OCI-LY3 (cell line): ENCODE measurements around the gene UIMC1.
"Not testable (repeated sequence)": the region's sequence is repeated elsewhere in the genome, so short reads cannot be mapped to it uniquely, and the experiment has no call there.

ENCODE experiments used
- H2AFZ ChIP-seq: fragments of 200-600, 300-600 bp; shearing (Covaris generic); 2 replicates; pipeline ENCODE4 v1.6.0; 2014; ENCODE audit warnings: antibody characterized with exemption, low read depth, low read length
- H3K27ac ChIP-seq: fragments of 200-600, 300-600 bp; sonication (generic); 2 replicates; pipeline ENCODE4 v1.5.1; 2014; ENCODE audit warnings: mild to moderate bottlenecking, low read length, moderate library complexity, mixed read lengths
- H3K27me3 ChIP-seq: fragments of 200-600, 300-600 bp; sonication (generic); 2 replicates; pipeline ENCODE4 v1.6.1; 2014; ENCODE audit warnings: low read depth, low read length, mixed read lengths
- H3K36me3 ChIP-seq: fragments of 200-600, 300-600 bp; sonication (generic); replicated peaks from 2 replicates; pipeline ENCODE3; 2014; ENCODE audit warnings: low read depth, low read length, mixed read lengths
- H3K4me1 ChIP-seq: fragments of 300-600, 200-600 bp; sonication (generic); 2 replicates; pipeline ENCODE4 v1.6.1; 2014; ENCODE audit warnings: low read length, mixed read lengths
- H3K4me2 ChIP-seq: fragments of 200-600, 300-600 bp; sonication (generic); 2 replicates; pipeline ENCODE4 v1.6.1; 2014; ENCODE audit warnings: low read length, mixed read lengths
- H3K4me3 ChIP-seq: fragments of 300-600, 200-600 bp; sonication (generic); 2 replicates; pipeline ENCODE4 v1.5.1; 2014; ENCODE audit warnings: antibody characterized with exemption, mild to moderate bottlenecking, low read length, moderate library complexity
- H3K79me2 ChIP-seq: fragments of 300-600, 200-600 bp; shearing (Covaris generic); 2 replicates; pipeline ENCODE4 v1.6.1; 2014; ENCODE audit warnings: mild to moderate bottlenecking, low read length, mixed read lengths
- H3K9ac ChIP-seq: fragments of 300-600, 200-600 bp; shearing (Covaris generic); 2 replicates; pipeline ENCODE4 v1.6.0; 2014; ENCODE audit warnings: mild to moderate bottlenecking, low read length, moderate library complexity
- H3K9me3 ChIP-seq: fragments of 200-600, 300-600 bp; shearing (Covaris generic); 2 replicates; pipeline ENCODE4 v1.6.1; 2014; ENCODE audit warnings: low read length, mixed read lengths; ENCODE audit not compliant: insufficient read depth
- H4K20me1 ChIP-seq: fragments of 200-600, 300-600 bp; sonication (generic); 2 replicates; pipeline ENCODE4 v1.6.1; 2016; ENCODE audit warnings: low read length, mixed read lengths; ENCODE audit not compliant: insufficient read depth
- EZH2phosphoT487 ChIP-seq: fragments of 200-600 bp; shearing (Covaris generic); IDR thresholded peaks from 2 replicates; pipeline ENCODE4 v1.6.1; 2018; ENCODE audit warnings: antibody characterized with exemption, mixed run types, low read depth
- TF ChIP-seq, protein P1 (sequence below): fragments of 200-600, 300-600 bp; sonication (generic); IDR thresholded peaks from 2 replicates; pipeline ENCODE4 v1.5.1; 2014; ENCODE audit warnings: antibody characterized with exemption, low read length, low read depth

Gene UIMC1

DNA sequence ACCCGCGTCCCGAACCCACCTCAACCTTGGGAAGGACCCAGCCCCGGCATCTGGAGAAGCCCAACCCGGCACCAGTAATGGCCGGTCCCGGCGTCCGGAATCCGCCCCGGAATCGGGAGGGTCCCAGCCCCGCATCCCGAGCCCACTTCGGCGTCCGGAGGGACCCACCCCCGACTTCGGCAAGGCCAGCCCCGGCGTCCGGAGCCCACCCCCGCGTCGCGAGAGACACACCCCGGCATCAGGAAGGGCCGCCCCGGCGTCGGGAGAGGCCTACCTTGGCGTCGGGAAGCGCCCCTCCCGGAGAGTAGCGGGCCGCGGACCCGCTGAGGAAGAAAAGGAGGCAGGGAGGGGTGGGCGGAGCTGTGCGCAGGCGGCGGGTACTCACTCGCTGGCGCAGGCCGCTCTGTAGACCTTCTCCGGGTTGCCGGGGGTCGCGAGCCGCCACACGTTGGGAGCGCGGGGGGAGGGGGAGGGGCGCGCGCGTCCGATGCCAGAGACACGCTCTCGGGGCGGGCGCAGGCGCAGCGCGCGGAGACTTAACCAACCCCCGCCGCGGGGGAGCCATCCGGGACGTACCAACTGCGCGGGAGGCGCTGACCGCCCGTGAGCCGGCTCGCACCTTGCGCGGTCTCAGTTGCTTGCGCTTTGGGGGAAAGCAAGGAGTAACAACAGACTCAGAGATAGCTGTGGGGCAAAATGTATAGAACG is at the start of gene UIMC1:
Gene UIMC1, minus strand, starts transcription at position 515 of the 708 bp plus-strand sequence. CDS start 24,164 bp downstream, outside the sequence.
- H3K79me2 ChIP-seq: peaks cover 52% of the 10 kb centered on the region

DNA sequence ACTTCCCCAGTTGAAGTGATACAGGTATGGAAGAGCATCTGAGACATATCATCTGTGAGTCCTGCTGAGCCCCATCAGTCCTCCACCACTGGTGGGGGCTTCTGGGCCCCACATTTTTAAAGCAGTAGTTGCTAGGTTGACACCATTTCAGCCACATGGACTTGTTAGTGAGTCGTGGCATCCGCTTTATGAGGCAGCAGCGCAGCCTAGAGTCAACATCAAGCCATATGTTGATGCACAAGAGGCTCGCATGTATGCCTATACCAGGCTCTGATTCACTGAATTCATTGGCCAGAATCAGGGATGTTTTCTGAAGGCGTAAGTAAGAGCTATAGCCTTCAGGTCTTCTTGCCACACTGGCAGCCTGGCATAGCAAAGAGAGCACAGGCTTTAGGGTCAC is 42.7 kb upstream of the UIMC1 start:
- H2AFZ ChIP-seq: no peak overlapping the region
- H3K36me3 ChIP-seq: peaks cover 26% of the 10 kb centered on the region
- no peaks in the 10 kb centered on the region for H3K27me3 ChIP-seq

More for the DNA sequence above, at the start of gene UIMC1:
- Histone ChIP-seq H3K9ac (peak within 1 kb of the TSS; percentile 92), H3K9me3 (no peaks in the 10 kb centered on the region), H3K4me2 (peak within 1 kb of the TSS; percentile 94), H3K4me1 (peaks cover 17% of the 10 kb centered on the region), H3K27me3 (no peaks in the 10 kb centered on the region), H2AFZ (peak within 1 kb of the TSS; percentile 75), H3K36me3 (no peaks in the 10 kb centered on the region), H3K27ac (peak within 1 kb of the TSS; percentile 68), H3K4me3 (peak within 1 kb of the TSS; percentile 92), H4K20me1 (peaks cover 34% of the 10 kb centered on the region)
- no peak for TF ChIP-seq EZH2phosphoT487
- TF ChIP-seq, protein P1, sequence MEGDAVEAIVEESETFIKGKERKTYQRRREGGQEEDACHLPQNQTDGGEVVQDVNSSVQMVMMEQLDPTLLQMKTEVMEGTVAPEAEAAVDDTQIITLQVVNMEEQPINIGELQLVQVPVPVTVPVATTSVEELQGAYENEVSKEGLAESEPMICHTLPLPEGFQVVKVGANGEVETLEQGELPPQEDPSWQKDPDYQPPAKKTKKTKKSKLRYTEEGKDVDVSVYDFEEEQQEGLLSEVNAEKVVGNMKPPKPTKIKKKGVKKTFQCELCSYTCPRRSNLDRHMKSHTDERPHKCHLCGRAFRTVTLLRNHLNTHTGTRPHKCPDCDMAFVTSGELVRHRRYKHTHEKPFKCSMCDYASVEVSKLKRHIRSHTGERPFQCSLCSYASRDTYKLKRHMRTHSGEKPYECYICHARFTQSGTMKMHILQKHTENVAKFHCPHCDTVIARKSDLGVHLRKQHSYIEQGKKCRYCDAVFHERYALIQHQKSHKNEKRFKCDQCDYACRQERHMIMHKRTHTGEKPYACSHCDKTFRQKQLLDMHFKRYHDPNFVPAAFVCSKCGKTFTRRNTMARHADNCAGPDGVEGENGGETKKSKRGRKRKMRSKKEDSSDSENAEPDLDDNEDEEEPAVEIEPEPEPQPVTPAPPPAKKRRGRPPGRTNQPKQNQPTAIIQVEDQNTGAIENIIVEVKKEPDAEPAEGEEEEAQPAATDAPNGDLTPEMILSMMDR: no peak

DNA sequence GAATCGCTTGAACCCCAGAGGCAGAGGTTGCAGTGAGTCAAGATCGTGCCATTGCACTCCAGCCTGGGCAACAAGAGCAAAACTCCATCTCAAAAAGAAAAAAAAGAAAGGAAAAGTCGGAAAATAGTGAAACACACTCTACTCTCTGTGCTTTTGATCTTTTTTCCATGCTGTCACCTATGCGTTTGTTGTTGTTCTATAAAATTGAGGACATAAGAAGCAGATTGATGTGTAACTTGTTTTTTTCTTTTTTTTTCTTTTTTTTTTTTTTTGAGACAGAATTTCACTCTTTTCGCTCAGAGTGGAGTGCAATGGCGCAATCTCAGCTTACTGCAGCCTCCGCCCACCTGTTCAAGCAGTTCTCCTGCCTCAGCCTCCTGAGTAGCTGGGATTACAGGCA is 42.0 kb upstream of the UIMC1 start:
- H3K4me3 ChIP-seq, H3K27me3 ChIP-seq, H3K79me2 ChIP-seq, H2AFZ ChIP-seq, H3K4me1 ChIP-seq, H3K9ac ChIP-seq, H3K9me3 ChIP-seq, H3K27ac ChIP-seq, H3K4me2 ChIP-seq, H4K20me1 ChIP-seq: not testable (repeated sequence)
- peaks cover 24% of the 10 kb centered on the region for H3K36me3 ChIP-seq

More for the DNA sequence above, 42.7 kb upstream of the UIMC1 start:
- no peak for TF ChIP-seq EZH2phosphoT487
- TF ChIP-seq, protein P1: no peak
- no peak overlapping the region for H3K9ac ChIP-seq
- no peaks in the 10 kb centered on the region for H3K79me2 ChIP-seq
- no peaks in the 10 kb centered on the region for H3K4me1 ChIP-seq
- no peaks in the 10 kb centered on the region for H3K9me3 ChIP-seq
- no peak overlapping the region for H3K4me2 ChIP-seq
- H4K20me1 ChIP-seq: no peaks in the 10 kb centered on the region
- H3K27ac ChIP-seq: no peak overlapping the region
- H3K4me3 ChIP-seq: no peak overlapping the region

DNA sequence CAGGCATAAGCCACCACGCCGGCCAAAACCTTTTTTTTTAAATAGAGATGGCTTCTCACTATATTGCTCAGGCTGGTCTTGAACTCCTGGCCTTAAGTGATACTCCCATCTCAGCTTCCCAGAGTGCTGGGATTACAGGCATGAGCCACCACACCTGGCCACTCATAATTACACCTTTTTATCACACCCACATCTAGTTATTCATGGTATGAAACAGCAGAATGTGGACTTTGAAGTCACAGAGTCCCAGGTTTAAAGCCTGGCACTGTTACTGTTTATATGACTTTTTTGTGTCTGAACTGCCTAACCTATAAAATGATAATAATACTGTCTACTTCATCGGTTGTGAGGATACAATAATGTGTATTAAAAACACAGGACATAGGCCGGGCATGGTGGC is 39.1 kb upstream of the UIMC1 start:
- no peak overlapping the region for H2AFZ ChIP-seq
- H3K36me3 ChIP-seq: peaks cover 39% of the 10 kb centered on the region
- no peaks in the 10 kb centered on the region for H3K4me1 ChIP-seq
- H3K27ac ChIP-seq: no peak overlapping the region
- H3K27me3 ChIP-seq: no peaks in the 10 kb centered on the region
- no peak for TF ChIP-seq EZH2phosphoT487
- TF ChIP-seq, protein P1: no peak
- no peaks in the 10 kb centered on the region for H4K20me1 ChIP-seq
- H3K4me3 ChIP-seq: no peak overlapping the region
- no peaks in the 10 kb centered on the region for H3K79me2 ChIP-seq
- no peaks in the 10 kb centered on the region for H3K9me3 ChIP-seq
- H3K4me2 ChIP-seq: no peak overlapping the region
- no peak overlapping the region for H3K9ac ChIP-seq
